GM11168 (cell line): ENCODE data around the gene ZFYVE28.

Experiments used
- in situ Hi-C: fragments of 300-500 bp; cut with MboI; formaldehyde crosslinking; loops from one replicate; pipeline ENCODE4 v1.12.0; 2022; ENCODE audit warnings: low sequenced_read_pairs; ENCODE audit not compliant: unreplicated experiment

Gene ZFYVE28

DNA sequence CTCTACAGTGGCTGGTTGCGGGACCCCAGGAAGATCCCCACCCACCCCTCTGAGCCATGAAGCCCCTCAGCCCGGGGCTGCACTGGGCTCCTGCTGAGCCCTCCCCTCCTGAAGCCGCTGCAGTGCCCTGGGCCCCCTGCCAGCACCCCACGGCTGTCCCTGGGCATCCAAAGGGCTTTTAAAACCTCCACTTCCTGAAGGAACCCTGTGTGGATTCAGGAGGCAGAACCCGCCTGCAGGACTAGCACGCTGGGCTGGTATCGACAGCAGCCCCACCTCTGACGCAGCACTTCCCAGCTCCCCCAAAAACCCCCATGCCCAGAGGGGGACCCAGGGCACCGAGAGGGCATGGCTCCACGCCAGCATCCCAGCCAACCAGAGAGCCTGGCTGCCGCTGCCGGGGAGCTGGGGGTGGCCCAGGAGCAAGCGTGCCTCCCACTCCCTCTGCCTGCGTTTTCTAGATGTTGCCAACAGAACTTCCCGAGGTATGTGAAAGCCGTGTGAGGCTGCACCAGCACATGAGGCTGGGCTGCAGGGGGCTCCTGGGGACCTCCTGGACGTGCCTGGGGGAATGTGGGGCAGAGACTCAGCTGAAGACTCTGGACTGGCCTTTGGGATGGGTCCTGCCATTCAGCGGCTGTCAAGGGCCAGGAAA is 162.8 kb downstream of the ZFYVE28 start:
- in situ Hi-C loops, result no loop called here

DNA sequence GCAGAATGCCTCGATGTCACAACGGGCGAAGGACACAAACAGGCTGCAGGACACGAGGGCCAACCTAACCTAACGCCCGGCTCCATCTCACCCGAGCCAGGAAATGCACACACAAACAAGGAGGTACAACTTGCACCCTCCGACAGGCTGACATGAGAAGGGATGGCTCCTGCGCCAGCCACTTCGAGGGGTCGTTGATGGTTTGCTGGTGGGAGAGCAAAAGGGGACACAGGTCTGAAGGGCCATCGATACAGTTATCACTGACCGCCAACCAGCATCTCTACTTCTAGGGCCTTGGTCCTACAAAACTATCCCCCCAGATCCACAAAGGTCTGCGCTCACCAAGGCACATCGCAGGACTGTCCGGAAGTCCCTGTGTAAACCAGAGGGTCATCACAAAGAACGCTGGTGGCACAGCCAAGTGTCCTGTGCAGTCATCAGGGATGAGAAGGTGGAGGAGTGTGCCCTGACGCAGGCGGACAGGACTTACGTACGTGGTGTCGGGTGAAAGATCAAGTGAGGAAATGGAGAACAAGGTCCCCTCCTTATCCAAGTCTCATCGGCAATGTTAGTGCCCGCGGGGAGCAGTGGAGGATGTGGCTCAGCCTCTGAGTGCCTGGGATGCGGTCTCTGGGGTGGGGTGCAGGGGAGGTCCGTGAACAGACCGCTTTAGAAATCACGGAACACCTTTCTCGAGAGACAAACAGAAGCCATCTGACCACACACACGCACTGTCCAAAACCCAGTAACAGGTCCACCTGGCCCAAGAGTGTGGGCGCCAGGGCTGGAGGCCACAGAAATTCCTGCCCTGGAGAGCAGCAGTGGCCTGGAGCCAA is 163.6 kb downstream of the ZFYVE28 start:
- in situ Hi-C loops, result no loop called here

DNA sequence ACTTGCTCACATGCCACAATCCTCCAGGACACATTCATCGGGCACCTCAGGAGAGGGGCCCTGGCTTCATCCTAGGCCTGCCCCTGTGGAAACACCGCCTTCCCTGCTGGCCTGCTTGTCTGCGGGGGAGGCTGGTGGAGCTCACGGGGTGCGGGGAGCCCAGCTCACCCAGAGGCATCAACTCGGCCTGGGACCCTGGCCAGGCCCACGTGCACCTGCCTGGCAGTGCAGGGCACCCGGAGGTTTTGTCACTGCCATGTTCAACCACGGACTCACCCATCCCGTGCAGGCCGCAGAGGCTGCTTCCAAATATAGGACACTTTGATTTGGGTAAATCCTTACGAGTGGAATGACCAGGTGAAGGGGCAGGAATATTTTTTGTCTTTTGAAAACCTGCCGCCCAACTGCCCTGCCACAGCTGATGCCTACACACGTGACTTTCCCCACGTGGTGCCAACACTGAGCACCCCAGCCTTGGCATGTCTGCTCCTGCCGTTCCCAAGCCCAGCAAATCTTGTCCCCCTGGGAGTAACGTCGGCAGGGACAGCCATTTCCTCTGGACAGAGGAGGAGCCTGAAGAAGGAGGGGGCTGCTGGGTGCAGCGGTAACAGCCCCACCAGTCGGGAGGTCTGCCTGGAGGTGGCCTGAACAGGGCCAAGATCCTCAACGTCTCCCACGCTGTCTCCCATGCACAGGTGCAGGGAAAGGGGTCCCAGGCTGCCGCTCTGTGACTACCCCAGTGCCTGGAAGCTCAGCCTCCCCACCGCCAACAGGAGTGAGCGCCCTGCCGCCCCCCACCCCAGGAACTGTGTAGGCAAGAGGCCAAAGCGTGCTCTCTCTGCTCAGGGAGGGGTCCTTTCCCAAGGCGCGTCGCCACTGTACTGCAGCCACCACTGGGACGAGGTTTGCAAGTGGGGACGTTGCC is 165.0 kb downstream of the ZFYVE28 start:
- in situ Hi-C loops, result no loop called here

DNA sequence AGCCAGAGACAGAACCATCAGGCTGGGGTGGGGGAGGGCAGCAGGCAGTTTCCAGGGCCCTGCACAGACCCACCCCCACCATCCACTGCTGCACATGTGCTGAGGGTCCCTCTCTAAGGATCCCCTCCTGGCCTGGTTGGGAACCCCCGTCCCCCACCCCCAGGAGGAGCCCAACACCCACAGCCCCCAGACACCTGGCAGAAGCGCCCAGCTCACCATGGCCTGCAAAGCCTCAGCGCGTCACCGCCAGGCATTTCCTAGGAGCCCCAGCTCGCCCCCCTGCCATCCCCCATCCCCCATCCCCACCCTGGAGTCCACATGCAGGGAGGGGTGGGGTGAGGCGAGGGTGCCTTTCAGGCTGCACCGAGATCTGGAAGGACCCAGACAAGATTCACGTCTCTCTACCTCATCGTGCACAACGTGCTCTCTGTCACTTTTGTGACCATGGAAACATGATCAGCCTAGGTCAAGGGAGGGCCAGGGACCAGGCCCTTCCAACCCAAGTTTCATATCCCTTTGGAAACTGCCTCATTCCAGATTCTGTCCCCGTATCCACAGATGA is 165.8 kb downstream of the ZFYVE28 start:
- in situ Hi-C loops, result no loop called here

DNA sequence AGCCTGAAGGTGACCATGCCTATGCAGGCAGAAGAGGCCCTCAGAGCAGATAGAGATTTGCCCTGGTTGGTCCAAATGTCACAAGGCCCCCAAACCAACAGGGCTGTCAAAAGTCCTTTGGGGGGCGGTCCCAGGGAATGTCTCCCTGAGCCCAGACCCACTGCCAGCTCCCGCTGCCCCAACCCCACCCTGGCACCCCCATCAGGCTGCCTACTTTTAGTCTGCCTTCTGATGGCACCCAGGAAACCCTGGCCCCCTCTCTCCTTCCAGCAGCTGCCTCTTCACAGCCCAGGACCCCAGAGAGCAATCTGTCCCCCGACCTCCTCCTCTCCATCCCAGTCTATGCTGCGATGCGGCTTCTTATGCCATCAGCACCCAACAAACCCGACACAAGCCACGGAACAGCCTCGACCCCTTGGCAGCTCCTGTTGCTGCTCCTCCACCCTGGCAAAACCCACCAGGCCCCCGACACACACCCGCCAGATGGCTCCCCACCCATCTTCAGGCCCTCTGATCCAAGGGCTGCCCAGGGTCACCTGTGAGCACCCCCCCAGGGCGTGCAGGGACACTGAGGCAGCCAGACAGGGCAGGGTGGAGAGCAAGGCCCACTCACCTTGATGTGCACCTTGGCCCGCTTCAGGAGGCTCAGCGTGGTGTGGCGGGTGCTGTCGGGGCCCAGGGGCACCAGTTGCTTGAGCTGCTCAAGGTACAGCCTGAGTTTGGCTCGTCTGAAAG is 166.5 kb downstream of the ZFYVE28 start:
- in situ Hi-C loops, result no loop called here

DNA sequence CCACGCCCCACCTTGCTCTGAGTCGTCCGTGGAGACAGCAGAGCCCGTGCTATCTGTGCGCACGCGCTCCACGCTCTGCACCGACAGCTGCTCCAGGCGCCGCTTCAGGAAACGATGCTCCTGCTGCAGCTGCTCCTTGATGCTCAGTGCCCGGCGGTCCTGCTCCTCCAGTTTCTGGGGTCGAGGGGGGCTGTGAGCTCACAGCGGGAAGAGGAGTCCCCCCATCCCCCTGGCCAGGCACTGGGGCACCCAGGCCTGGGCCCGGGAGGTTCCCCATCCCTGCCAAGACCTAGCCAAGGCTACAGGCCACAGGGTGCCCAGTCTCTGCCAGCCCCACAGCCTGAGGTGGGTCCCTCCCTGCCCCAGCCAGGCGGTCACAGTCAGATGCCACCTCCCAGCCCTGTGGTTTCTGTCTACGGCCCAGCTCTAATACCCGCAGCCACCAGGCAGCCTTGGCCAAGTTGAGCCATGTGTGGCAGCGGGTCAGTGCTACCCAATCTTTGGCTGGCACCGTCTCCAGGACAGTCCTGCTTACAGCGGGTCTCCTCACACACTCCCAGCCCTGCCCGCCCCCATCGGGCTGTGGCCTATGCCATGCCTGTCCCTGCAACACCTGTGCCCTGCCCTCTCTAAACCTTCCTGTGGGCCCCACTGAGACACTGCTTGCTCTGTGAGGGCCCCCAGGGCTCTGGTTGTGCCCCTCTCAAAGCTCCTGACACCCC is 167.2 kb downstream of the ZFYVE28 start:
- in situ Hi-C loops, result no loop called here

DNA sequence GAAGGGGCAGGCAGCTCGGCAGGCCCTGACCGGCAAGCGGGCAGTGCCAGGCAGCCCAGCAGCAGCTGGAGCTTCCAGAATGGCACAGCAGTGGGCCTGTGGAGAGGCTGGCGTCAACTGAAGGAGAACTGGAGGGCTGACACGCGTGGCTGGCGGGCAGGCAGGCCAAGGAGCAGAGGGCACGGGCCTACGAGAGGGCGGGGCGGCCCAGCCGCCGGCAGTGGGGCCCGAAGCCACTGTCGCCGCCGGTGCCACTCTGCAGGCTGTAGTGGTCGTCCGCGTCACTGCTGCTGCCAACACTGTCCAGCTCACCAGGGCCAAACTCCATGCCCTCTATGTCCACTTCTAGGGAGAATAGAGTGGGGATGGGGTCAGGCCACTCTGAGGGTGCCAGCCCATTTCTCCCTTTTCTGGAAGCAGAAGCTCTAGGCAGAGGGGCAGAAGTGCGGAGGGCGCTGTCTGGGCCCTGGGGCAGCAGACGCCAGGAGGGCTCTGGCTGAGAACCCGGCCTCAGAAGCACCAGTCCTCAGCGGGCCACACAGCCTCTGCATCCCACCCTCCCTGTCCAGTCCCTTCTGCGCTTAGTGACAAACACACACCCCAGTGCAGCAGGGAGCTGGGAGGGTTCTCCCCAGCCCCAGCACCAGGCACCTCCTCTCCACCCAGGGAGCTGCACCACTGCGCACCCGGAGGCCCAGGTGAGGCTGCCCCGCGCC is 167.9 kb downstream of the ZFYVE28 start:
- in situ Hi-C loops, result no loop called here

DNA sequence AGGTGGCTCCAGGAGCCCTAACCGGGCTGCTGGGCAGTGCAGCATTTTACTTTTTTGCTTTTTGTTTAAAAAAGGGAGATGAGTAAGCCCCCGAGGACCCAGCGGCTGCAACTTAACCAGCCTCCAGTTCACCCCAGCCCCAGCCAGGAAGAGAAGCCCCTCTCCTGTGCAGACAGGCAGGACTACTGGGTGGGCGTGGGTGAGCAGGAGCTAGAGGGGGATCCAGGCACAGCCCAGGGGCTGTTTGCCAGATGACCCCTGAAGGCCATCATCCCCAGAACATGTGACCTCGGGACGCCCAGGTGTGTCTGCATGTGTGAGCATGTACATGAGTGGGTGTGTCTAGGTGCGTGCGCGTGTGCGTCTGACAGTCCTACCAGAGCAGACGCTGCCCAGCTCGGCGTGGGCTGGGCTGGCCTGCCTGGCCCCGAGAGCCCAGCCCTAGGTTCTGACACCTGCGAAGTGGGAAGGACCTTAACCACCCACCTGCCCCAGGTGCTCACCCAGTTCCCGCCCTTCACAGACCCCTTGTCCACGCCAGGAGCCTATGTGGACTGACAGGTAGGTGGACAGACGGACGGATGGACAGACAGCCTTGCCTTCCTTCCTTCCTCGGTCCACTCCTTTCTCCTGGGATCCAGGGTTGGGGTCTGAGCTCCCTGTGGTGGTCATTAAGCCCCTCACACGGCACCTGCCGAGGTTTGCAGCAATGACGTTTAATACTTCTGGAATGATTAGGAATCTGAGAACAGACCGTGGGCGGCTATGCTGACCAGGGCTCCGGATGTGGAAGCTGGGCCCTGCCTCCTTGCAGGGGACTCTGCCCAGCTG is 168.7 kb downstream of the ZFYVE28 start:
- in situ Hi-C loops, result no loop called here

DNA sequence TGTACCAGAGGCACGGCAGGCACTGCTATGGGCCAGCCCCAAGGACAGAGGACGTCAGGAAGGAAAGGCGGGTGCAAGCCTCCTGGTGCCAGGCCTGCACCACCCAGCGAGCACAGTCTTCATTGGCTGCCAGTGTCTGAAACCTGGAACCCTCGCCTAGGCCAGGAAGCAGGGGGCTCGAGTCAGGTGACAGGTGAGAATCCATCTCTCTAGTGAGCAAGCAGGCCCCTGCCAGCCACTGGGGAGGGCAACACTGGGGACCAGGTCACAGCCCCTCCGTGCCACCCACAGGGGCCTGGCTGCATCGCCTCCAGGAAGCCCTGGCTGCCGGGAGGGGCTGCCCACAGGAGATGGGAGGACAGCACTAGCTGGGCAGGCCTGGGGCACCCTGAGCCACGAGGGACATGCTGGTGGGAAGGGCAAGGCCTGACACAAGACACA is 169.6 kb downstream of the ZFYVE28 start:
- in situ Hi-C loops, result no loop called here

DNA sequence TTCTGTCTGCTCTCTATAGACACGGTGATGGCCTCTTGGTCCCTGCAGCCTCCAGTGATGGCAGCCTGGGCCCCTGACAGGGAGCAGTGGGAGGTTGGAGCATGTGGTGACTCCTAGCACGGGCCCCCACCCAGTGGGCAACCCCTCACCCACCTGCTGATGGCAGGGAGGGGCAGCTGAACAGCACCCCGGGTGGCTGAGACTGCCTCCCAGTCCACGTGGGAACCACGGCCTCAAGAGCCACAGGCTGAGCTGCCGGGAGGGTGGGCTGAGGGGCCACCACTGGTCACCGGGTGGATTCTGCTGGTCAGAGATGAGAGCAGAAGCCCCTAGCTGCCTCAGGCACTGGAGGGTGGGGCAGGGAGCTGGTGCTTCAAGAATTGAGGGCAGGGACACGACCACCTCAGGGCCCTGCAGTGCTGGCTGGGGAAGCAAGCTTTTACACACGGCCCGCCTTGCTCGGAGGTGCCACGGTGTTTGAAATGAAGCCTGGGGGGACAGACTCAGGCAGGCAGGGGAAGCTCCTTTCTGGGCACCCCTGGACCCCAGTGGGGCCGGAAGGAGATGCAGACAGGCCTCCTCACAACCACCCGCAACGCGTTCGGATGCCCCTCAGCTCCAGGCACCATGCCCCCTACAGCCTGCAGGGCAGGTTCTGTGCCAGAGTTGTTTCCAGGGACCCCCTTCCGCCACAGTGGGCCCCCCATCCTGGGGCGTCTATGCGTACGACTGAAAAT is 170.2 kb downstream of the ZFYVE28 start:
- in situ Hi-C loops, result no loop called here

DNA sequence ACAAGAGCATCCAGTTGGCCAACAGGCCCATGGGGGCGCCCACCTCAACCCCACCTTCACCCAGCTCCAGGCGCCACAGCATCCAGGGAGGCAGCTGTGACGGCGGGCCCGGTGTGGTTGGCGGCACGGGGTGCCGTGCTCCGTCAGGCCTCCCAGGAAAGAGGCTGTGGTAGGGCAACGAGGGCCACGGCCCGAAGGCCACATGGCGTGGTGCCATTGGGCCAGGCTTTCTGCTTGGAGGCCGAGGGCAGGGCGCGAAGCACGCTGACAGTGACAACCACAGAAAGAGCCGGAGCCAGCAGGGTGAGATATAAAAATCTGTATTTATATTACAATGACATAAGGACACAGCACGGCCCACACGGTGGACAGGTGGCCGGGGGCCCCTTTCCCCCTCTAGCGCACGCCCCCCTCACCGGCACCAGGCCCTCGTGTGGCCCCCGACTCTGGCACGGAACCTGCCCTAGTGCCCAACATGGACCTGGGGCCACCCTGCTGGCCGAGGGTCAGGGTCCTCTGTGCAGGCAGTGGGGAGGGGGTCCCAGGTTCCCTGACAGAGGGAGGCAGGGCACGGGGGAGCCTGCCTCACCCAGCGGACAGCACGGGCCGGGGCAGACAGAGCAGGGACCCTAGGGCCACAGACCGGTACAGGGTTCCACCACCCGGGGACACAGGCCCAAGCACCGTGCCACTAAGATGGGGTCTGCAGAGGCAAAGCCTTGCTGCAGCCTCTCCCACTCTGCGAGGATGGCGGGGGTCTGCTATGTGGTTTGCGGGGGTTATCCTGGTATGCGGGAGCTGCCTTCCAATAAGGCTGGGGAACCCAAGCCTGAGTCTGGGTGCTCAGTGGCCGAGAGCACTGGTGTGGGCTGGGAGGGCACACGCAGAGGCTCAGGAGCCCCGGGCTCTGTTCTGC is 171.1 kb downstream of the ZFYVE28 start:
- in situ Hi-C loops, result no loop called here

DNA sequence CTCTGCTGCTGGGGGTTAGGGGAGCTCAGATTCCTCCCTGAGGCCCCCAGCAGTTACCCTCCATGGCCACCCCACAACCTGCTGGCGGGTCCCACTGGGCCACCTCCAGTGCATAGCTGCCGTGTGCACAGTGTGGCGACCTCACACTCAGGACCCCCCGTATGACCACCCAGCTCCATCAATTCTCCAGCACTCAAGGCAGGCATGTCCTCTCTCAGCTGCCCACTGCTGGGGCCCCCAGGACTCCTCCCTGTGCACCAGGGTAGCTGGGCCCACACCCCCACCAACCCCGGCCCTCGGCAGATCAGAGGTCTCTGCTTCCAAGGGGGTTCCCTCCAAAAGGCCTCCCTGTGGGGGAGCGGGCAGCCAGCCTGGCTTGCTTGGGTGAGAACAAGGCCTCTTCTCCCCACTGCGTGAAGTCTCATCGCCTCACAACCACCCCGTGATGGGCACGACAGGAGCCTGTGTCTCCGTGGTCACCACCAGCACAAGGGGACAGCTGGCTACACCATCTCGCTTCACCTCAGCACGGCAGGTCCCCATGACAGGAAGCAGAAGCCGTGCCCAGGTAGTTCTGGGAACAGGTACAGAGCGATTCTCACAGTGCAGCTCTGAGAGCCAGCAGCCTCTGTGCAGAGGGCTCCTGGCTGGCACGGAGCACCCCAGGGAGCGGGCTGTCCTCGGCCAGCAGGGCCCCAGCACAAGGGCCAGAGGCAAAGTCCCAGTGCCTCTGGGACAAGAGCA is 171.9 kb downstream of the ZFYVE28 start:
- in situ Hi-C loops, result no loop called here

DNA sequence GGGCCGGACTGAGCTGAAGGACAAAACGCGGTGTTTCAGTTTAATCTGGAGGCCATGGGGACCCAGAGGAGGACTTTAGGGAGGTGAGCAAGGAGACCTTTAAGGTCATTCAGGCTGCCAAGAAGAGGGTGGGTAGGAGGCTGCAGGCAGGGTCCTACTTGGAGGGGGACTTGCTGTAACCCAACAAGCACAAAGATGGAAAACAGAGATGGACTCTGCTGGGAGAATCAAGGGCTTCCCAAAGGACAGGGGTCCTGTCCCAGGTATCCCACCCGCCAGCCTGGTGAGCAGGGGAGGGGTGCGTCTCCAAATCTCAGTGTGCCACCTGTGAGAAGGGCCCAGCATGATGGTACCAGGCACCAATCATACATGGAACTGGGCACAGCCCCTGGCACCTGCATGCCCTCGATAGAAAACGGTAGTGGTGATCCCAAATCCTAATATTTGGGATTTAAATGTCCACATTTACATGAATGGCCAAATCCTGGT is 172.6 kb downstream of the ZFYVE28 start:
- in situ Hi-C loops, result no loop called here

DNA sequence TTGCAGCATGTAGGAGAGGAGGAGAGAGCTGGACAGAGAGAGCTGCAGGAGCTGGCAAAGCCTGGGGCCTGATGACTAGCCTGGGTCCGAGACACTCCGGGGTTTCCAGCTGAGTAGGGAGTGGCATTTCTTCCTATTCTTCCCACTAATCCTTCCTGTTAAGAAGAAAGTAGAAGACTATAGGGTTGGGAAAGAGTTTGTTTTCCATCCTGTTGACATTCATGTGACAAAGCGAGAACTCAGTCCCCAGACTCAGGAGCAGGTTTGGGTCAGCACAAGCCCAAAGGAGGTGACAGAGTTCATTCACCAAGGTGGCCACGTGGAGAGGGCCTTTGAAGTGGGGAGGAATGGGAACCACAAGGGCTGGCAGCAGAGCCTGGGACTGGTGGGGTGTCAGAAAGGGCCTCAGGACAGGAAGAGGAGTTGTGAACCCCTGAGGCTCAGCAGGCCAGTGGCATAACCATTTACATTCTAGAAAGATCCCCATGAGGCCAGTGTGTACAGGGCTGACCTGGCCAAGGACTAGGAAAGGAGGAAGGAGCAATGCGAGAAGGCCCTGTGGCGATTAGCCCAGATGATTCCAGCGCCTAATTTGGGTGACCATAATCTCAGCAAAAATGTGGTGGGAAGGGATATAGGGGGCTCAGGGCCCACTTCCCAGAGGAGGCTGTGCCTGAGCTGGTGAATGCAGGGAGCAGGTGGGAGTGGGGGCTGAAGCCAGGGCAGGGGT is 173.2 kb downstream of the ZFYVE28 start:
- in situ Hi-C loops, result no loop called here
